ENCODE results near the gene ARHGAP6. TPM values are rescaled to one million over a fixed set of nuclear protein-coding genes. Genes with fewer than 3 reads are reported as not detected.

Gene ARHGAP6
- total RNA-seq, 6 experiments from 2014 or later: 0.51 to 1.0 (median 0.69) TPM

DNA sequence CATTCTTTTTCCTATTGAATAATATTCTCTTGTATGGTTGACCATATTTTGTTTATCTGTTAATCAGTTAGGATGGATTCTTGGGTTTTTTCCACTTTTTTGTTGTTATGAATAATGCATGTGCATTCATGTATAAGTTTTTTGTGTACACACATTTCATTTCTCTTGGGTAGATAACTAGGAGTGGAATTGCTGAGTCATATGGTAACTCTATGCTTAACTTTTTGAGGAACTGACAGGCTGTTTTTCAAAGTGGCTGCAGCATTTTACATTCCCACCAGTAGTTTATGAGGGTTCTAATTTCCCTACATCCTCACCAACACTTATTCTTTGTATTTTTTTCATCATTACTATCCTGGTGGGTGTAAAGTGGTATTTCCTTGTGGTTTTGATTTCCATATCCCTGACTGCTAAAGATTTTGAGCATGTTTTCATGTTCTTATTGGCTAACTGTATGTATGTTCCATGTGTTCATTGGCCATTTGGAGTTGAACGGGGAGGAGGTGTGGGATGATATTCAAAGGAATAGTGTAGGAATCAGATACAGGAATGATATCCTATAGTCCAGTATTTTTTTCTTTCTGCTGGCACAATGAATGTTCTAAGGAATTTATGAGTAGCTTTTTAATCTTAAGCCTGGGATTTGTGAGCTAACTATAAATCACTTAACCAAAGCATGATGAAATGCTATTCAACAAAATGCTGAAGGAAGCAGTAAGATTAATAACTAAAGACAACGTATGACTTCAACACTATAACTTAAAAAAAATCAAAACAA, 258.2 kb downstream of the ARHGAP6 start:
- Mint-ChIP-seq H3K36me3 (ENCODE audit: low read depth) (no peaks in the 10 kb centered on the region), H3K4me1 (ENCODE audit: low read depth) (peaks cover 21% of the 10 kb centered on the region), H3K4me3 (no peak overlapping the region), H3K9me3 (no peaks in the 10 kb centered on the region), H3K27ac (peak overlapping the region; percentile 58), H3K27me3 (ENCODE audit: insufficient read depth) (no peaks in the 10 kb centered on the region; the same call in 1 of the 2 replicates)
- no peak for DNase-seq
- no peak for TF ChIP-seq CTCF (IDR thresholded peaks at IDR 0.05)

DNA sequence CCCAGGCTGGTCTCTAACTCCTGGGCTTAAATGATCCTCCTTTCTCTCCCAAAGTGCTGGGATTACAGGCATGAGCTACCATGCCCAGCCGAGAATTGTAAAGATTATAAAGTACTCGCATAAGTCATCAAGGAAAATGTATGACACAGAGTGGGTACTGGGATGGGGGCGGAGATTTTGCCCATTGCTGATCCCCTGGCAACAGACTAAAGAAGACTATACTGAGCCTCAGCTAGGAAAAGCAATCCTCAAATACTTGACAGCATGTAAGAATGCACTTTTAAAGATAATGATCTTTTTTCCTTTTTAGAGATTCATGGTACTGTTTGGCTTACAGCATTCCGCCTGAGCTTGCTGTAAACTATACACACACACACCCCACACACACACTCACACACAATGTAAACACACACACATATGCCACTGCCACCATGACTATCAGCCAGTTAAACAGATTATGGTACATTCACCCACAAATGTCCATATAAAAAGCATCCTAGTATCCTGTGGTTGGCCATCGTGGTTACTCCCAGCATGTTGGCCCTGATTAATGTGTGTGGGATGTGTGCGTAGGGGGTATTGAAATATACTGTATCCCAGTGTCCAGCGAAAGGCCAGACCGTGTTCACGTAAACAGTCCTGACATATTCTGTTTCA, 259.5 kb downstream of the ARHGAP6 start:
- Mint-ChIP-seq H3K27ac (peak overlapping the region; percentile 57), H3K36me3 (ENCODE audit: low read depth) (no peaks in the 10 kb centered on the region), H3K27me3 (ENCODE audit: insufficient read depth) (no peaks in the 10 kb centered on the region; the same call in 1 of the 2 replicates), H3K4me3 (no peak overlapping the region), H3K9me3 (no peaks in the 10 kb centered on the region), H3K4me1 (ENCODE audit: low read depth) (peaks cover 21% of the 10 kb centered on the region)
- TF ChIP-seq CTCF (IDR thresholded peaks at IDR 0.05): no peak
- peak; percentile 21 for DNase-seq

GRCh38 chrX:11403631-11404030, 262.1 kb downstream of the ARHGAP6 start:
- no peak for DNase-seq
- H3K4me3 Mint-ChIP-seq: no peak overlapping the region
- no peaks in the 10 kb centered on the region for H3K36me3 Mint-ChIP-seq (ENCODE audit: low read depth)
- H3K27me3 Mint-ChIP-seq (ENCODE audit: insufficient read depth): no peaks in the 10 kb centered on the region
- peaks cover 21% of the 10 kb centered on the region for H3K4me1 Mint-ChIP-seq (ENCODE audit: low read depth)
- no peak overlapping the region for H3K27ac Mint-ChIP-seq
- TF ChIP-seq CTCF (IDR thresholded peaks at IDR 0.05): no peak
- no peaks in the 10 kb centered on the region for H3K9me3 Mint-ChIP-seq

DNA sequence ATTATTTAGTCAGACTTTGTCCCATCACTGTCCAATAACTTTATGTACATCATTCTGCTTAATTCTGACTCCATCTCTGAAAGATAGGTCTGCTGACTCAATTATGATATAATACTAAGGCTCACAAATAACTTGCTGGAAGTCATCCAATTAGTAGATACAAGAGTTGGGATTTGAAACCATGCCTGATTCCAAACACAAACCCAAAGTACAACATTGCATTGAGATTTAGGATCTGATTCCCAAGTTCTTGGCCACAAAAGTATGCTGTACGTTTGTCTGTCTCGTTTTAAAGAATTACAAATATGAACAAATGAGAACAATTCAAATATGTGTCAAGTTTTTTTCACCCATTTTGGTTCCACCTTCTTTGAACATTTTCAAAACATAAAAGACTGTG, 263.8 kb downstream of the ARHGAP6 start:
- peaks cover 2% of the 10 kb centered on the region; the same call in 1 of the 2 replicates for H3K27me3 Mint-ChIP-seq (ENCODE audit: insufficient read depth)
- DNase-seq: no peak

DNA sequence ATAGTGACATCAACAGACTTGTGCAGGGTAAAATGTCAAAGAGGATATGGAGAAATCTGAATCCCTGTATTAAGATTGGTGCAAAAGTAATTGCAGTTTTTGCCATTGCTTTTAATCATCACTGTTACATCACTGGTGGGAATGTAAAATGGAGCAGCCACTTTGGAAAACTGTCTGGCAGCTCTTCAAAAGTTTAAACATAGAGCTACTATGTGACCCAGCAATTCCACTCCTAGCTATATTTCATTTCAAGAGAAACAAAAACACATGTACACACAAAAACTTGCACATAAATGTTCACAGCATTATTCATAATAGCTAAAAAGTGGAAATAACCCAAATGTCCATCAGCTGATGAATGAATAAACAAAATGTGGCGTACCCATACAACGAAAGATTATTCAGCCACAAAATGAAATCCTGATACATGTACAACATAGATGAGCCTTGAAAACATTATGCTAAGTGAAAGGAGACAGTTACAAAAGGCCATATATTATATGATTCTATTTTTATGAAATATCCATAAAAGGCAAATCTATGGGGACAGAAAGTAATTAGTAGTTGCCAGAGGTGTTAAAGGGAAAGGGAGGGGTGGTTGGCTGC, 266.1 kb downstream of the ARHGAP6 start:
- Mint-ChIP-seq H3K27me3 (ENCODE audit: insufficient read depth) (peaks cover 2% of the 10 kb centered on the region; the same call in 1 of the 2 replicates), H3K4me1 (ENCODE audit: low read depth) (no peaks in the 10 kb centered on the region), H3K27ac (no peak overlapping the region), H3K36me3 (ENCODE audit: low read depth) (no peaks in the 10 kb centered on the region), H3K9me3 (no peaks in the 10 kb centered on the region), H3K4me3 (no peak overlapping the region)
- TF ChIP-seq CTCF (IDR thresholded peaks at IDR 0.05): no peak
- no peak for DNase-seq

More for the DNA sequence above, 263.8 kb downstream of the ARHGAP6 start:
- TF ChIP-seq CTCF (IDR thresholded peaks at IDR 0.05): no peak
- no peaks in the 10 kb centered on the region for H3K36me3 Mint-ChIP-seq (ENCODE audit: low read depth)
- H3K27ac Mint-ChIP-seq: no peak overlapping the region
- H3K4me1 Mint-ChIP-seq (ENCODE audit: low read depth): peaks cover 9% of the 10 kb centered on the region
- H3K4me3 Mint-ChIP-seq: no peak overlapping the region
- no peaks in the 10 kb centered on the region for H3K9me3 Mint-ChIP-seq

Measured in HFFc6 (cell line).